GM21717 (cell line): ENCODE data around the gene PRKCH.
A peak's percentile ranks its signal among the peaks of the same experiment; 100 is the strongest.

Experiments
- ATAC-seq: cut with Tn5 transposase; IDR thresholded peaks from one replicate; pipeline ENCODE4 v1.9.1; 2021; ENCODE audit warnings: mild to moderate bottlenecking, moderate library complexity; ENCODE audit not compliant: unreplicated experiment

Gene PRKCH

DNA sequence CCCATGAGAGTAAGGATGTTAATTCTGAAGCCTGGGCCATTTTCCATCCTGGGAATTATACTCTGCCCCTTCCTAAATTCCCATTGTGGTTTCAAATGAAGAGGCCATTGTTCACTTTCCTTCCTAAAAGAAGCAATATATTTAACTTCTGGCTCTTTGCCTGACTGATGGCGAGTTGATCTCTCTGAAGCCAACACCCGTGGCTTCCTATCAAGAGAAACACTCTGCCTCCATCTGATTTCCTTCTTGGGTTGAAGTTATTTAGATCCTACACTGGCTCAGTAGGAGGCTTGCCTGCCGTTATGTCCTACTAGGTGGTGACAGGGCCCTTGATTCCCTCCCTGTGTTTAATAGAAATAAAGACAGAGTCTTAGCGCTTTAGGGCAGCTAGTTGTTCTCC is 97.4 kb downstream of the PRKCH start:
- no peak for ATAC-seq

GRCh38 chr14:61419201-61419600 is 97.8 kb downstream of the PRKCH start:
- ATAC-seq: no peak

- ATAC-seq: no peak
Observed at GRCh38 chr14:61420326-61420725, 98.9 kb downstream of the PRKCH start.

DNA sequence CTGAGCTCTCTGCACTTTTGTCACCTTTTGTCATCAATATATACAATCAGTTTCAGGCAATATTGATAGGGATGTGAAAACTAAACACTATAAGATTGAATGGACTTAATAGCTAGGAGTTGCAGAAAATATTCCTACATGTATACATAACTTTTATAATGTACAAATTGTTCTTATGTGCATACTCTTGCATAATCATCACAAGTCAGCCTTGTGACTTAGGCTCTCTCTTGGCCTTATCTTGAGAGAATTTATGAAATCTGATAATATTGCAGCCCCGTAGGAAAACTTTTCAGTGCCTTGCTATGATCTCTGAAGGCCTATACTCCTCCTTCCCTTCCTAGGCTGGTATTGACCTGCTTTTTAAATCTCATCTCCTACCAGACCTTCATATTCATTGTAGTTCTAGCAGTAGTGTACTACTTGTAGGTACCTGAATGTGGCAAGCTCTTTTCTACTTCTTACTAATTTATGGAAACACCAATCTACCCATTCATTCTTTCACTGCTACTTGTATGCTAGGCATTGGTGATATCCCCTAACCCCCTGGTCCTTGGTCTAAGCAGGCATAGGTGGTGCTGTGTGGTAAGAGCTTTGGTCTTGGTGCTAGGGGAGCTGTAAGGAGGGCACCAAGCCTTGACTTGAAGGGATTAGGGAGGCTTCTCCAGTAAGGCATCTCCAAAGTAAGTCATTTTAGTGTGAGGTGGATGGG is 100.0 kb downstream of the PRKCH start:
- no peak for ATAC-seq

DNA sequence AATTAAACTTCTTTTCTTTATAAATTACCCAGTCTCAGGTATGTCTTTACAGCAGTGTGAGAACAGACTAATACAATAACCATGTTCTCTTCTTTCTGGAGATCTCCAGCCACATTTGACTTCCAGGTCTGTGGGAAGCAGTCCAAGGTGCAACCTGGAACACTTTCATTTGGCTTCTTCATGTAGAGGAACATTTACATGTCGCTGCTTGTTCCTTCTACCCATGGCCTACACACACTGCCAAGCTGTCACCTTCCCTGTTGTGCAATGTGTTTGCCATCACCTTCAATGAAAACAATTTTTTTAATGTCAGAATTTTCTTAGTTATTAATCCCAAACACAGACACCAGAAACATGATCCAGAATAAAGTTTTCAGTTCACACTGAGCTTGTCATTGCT is 104.7 kb downstream of the PRKCH start:
- ATAC-seq: no peak

GRCh38 chr14:61428261-61428660 is 106.9 kb downstream of the PRKCH start:
- ATAC-seq: no peak

DNA sequence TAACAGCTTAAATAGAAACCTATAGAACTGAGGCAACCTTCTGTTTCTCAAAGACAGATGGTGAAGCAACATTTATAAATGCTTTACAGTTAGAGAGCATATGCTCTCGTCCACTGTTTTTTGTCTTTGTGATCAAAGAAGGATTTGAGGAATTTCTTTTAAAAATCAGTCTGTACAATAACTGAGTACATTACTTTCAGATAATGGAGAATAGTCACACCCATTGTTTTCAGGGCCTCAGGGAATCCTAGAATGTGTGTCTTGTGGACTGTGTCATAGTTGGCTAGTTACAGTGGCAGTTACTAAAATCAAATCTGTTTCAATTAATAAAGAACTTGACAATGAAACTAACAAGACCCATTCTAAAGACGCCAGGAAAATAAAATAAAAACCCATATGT is 107.9 kb downstream of the PRKCH start:
- ATAC-seq: no peak

GRCh38 chr14:61430066-61430757 is 108.8 kb downstream of the PRKCH start:
- ATAC-seq: no peak

DNA sequence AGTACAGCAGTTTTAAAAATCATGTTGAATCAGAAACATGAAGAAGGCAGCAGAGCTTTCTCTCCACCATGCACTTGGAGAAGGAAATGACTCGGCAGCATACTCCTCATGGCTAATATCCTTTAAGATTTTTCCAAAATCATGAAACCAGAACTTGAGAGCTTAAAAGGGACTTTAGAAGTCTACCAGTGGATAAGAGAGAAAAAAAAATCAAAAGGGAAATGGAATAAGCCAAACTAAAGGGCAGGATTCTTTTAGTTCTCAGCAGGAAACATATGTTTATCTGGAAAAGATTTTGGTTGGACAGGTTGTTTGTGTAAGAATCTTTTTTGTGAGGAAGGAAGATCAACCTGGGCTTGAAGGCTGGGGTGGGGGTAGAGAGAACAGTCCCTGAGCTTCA is 111.8 kb downstream of the PRKCH start:
- ATAC-seq: no peak

GRCh38 chr14:61433828-61434227 is 112.4 kb downstream of the PRKCH start:
- no peak for ATAC-seq

DNA sequence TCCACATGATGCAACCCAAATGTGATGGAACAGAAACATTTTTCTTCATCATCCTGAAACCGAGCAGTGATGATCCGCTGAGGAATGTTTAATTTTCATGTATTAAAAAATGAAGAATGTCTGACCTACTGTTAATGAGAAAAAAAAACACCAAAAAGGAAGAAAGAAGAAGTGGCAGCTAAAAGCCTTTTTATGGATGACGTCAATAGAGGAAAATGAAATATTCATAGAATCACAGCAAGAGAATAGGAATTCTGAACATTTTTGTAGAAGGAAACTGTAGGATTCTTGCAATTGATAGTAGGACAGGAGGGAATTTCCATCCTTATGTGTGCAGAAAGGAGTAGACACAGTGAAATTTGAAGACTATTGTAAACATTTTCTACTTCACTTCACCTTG is 112.9 kb downstream of the PRKCH start:
- ATAC-seq: no peak

- no peak for ATAC-seq
Observed at GRCh38 chr14:61435563-61436337, 114.4 kb downstream of the PRKCH start.

- ATAC-seq: no peak
Observed at GRCh38 chr14:61437381-61437780, 116.0 kb downstream of the PRKCH start.

- ATAC-seq: no peak
Observed at GRCh38 chr14:61438036-61438435, 116.7 kb downstream of the PRKCH start.

GRCh38 chr14:61438497-61438859 is 117.1 kb downstream of the PRKCH start:
- ATAC-seq: peak; percentile 46

GRCh38 chr14:61438860-61439765 is 117.7 kb downstream of the PRKCH start:
- ATAC-seq: peak; percentile 44

GRCh38 chr14:61439779-61440418 is 118.5 kb downstream of the PRKCH start:
- no peak for ATAC-seq

DNA sequence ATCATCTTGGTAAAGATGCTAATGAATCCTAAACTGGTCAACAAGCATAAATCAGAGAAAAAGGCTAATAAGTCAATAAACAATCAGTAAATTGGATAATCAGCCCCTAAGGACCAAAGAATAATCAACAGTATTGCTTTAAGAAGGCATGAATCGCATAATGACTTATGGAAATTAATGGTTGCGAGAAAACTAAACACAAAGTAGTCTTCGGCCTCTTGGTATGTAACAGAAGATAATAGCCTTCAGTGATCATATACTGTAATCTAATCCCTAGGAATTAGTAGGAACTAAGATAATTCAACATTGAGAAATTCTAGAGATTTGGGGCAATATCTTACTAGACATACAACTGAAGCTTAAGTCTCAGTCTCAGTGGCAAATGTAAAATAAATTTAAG is 122.1 kb downstream of the PRKCH start:
- no peak for ATAC-seq

- peak; percentile 67 for ATAC-seq
Observed at GRCh38 chr14:61444215-61444768, 122.9 kb downstream of the PRKCH start.

DNA sequence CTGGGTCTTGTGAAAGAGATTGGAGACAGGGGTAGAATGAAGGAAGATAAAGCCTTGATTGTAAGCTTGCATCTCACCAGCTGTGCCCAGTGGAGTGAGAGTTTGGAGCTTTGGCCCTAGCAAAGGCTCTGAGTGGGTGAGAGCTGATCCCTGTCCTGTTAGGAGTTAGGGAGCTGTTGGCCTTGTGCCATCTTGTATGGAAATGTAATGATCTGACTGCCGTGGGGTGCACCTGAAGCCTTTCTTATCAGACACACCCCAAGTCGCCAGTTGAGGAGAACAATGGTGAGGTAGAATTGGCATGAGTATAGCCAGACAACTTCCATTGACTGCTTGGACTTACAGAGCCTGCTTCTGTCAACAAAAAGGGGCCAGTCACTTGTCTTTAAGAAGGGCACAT is 130.1 kb downstream of the PRKCH start:
- no peak for ATAC-seq
